Vagina (tissue), 2 donors: ENCODE data around the gene XPA. TPM values are rescaled to one million over a fixed set of nuclear protein-coding genes. Genes with fewer than 3 reads are reported as not detected.

Experiments used
- DNase-seq, 2 donors: peaks; one replicate each; pipeline ENCODE4 v3.0.0-alpha.2; 2017; ENCODE audit errors: extremely low spot score in 2 of 2
- H3K27ac ChIP-seq: fragments of 200-600 bp; sonication (generic); one replicate; pipeline ENCODE4 v1.5.1; 2019
- H3K27me3 ChIP-seq: fragments of 200-600 bp; sonication (generic); one replicate; pipeline ENCODE4 v1.5.1; 2019
- H3K36me3 ChIP-seq, 2 donors: fragments of 200-600 bp; sonication (generic); one replicate each; pipeline ENCODE4 v1.5.1; 2017 to 2019
- H3K4me1 ChIP-seq: fragments of 200-600 bp; sonication (generic); one replicate; pipeline ENCODE4 v1.5.1; 2019
- H3K4me3 ChIP-seq, 2 donors: fragments of 200-600 bp; sonication (generic); 1 replicate in 1 of 2; 2 replicates in 1 of 2; pipeline ENCODE4 v1.5.1; 2016 to 2019
- H3K9me3 ChIP-seq: fragments of 200-600 bp; sonication (generic); one replicate; pipeline ENCODE4 v1.5.1; 2019
- POLR2A ChIP-seq, 2 donors: fragments of 450-650 bp; IDR thresholded peaks; one replicate each; pipeline ENCODE4 v1.6.1; 2017; ENCODE audit warnings: antibody characterized with exemption in 2 of 2, mild to moderate bottlenecking in 2 of 2, moderate library complexity in 2 of 2
- POLR2AphosphoS5 ChIP-seq, 2 donors: sonication (generic); formaldehyde crosslinking; IDR thresholded peaks; one replicate each; pipeline ENCODE4 v1.9.0; 2017; ENCODE audit warnings: antibody characterized with exemption in 2 of 2, mild to moderate bottlenecking in 2 of 2, low read depth in 1 of 2; ENCODE audit not compliant: insufficient read depth in 1 of 2
- intact Hi-C: fragments of 100-400 bp; cut with DNase I; formaldehyde crosslinking; loops from one replicate; pipeline ENCODE4 v1.15.1; 2023
- total RNA-seq: library from RNA; depleted of rRNA; stranded (reverse); fragments of >200 nt; gene quantifications from one replicate; pipeline ENCODE4 v1.2.3, GENCODE V29; 2016
- TF ChIP-seq, protein P1 (sequence below), 3 experiments: fragments of 450-650 bp in 2 of 3; fragments of 200-600 bp in 1 of 3; sonication (generic) in 1 of 3; IDR thresholded peaks; one replicate each; pipeline ENCODE4 v1.5.1; 2017 to 2019; ENCODE audit warnings: antibody characterized with exemption in 3 of 3, mild to moderate bottlenecking in 2 of 3, moderate library complexity in 2 of 3

The XPA gene
- total RNA-seq, 1 donor from 2014 or later: 16.7 TPM

DNA sequence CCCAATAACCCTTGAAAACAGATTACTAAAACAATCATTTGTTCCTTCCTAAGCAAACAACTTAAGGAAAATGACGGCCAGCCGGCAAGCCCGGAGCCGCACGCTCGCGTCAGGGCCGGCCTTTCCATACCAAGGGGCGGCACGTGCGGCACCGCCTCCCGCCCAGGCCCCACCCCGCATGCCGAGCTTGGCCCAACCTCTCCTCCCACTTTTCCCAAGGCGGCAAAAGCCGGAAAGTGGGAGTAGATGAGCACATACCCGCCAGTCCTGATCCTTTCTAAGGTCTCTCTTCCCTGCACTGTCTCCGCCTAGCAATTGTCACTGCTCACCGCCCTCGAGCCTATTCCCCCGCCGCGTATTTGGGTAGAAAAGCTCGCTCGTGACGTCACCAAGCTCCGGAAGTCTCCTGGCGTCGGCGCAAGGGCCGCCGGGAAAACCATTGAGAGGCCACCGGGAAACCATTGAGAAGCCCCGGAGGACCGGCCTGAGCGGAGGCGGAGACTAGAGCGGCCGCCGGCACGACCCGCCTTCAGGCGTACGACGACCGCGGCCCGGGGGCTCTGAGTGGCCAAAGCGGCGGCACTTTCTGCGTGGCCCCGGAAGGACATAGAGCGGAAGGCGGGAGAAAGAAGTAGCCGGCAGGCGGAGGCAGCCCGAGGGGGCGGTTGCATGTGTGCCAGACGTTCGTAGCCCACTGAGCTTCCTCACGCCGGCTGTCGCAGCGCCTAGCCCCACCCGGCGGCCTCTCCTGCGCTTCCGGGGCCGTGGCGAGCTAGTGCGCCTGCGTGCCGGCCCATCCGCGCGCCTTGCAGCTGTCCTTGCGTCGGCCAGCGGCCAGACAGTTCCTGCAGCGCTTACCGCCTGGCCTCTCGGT is 63.9 kb downstream of the XPA start, which contains the start of the genes NCBP1 and TSTD2:
TSS of gene NCBP1 (plus strand) at position 837 of the 874 bp plus-strand sequence. CDS start 61 bp downstream, outside the sequence.
TSS of gene TSTD2 (minus strand) at position 384 of the 874 bp plus-strand sequence. CDS start 5,806 bp downstream, outside the sequence.
- Histone ChIP-seq H3K4me3 (peak within 1 kb of the TSS; percentile 92 to 93), H3K27me3 (no peaks in the 10 kb centered on the region), H3K36me3 (no peaks in the 10 kb centered on the region), H3K9me3 (no peaks in the 10 kb centered on the region), H3K27ac (peak within 1 kb of the TSS; percentile 98), H3K4me1 (peaks cover 62% of the 10 kb centered on the region)
- DNase-seq: peak in 1 of 2 donors; percentile 98
- intact Hi-C loops: no loop called here
- peak in 1 of 2 donors; percentile 71 for TF ChIP-seq POLR2A (IDR thresholded peaks at IDR 0.05)
- peak; percentile 93 for TF ChIP-seq POLR2AphosphoS5 (IDR thresholded peaks at IDR 0.05; ENCODE audit: insufficient read depth in 1 of 2, low read depth in 1 of 2)
- TF ChIP-seq, protein P1, sequence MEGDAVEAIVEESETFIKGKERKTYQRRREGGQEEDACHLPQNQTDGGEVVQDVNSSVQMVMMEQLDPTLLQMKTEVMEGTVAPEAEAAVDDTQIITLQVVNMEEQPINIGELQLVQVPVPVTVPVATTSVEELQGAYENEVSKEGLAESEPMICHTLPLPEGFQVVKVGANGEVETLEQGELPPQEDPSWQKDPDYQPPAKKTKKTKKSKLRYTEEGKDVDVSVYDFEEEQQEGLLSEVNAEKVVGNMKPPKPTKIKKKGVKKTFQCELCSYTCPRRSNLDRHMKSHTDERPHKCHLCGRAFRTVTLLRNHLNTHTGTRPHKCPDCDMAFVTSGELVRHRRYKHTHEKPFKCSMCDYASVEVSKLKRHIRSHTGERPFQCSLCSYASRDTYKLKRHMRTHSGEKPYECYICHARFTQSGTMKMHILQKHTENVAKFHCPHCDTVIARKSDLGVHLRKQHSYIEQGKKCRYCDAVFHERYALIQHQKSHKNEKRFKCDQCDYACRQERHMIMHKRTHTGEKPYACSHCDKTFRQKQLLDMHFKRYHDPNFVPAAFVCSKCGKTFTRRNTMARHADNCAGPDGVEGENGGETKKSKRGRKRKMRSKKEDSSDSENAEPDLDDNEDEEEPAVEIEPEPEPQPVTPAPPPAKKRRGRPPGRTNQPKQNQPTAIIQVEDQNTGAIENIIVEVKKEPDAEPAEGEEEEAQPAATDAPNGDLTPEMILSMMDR (IDR thresholded peaks at IDR 0.05): no peak

DNA sequence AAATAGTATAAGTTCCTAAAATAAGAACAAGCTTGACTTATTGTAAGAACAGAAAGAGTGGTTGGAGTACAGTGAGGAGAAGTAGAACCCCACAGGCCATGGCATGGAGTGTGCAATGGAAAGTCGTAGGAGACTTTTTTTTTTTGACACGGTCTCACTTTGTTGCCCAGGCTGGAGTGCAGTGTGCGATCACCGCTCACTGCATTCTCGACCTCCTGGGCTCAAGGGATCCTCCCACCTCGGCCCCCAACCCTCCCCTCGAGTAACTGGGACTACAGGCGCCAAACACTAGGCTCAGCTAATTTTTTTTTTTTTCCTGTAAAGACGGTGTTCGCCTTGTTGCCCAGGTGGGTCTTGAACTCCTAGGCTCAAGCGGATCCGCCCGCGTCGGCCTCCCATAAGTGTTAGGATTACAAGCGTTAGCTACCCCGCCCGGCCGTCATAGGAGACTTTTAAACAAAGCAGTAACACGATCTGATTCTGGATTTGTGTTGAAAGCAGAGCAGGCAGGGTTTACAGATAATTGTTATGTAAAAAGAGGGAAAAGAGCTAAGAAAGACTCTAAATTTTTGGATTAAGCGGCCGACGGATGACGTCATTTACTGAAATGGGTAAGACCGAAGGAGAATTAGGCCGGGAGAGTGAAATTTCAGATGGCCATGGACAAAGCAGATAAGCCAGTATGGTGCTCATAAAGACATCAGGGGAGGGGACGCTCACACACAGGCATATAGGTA is 64.7 kb downstream of the XPA start:
- H3K9me3 ChIP-seq: no peaks in the 10 kb centered on the region
- intact Hi-C loops: no loop called here
- no peaks in the 10 kb centered on the region for H3K36me3 ChIP-seq
- H3K27me3 ChIP-seq: no peaks in the 10 kb centered on the region
- peaks cover 63% of the 10 kb centered on the region for H3K4me1 ChIP-seq
- TF ChIP-seq, protein P1 (IDR thresholded peaks at IDR 0.05): no peak
- no peak for TF ChIP-seq POLR2AphosphoS5 (IDR thresholded peaks at IDR 0.05; ENCODE audit: insufficient read depth in 1 of 2, low read depth in 1 of 2)
- H3K27ac ChIP-seq: peak overlapping the region; percentile 98
- peak overlapping the region; percentile 92 to 93 for H3K4me3 ChIP-seq
- peak in 1 of 2 donors; percentile 89 for DNase-seq

- intact Hi-C loops: no loop called here
- peaks cover 0 to 1% of the 10 kb centered on the region in 2 donors for H3K36me3 ChIP-seq
- H3K4me1 ChIP-seq: peaks cover 48% of the 10 kb centered on the region
- DNase-seq: no peak
- no peaks in the 10 kb centered on the region for H3K9me3 ChIP-seq
- no peak overlapping the region for H3K27ac ChIP-seq
- no peaks in the 10 kb centered on the region for H3K27me3 ChIP-seq
- TF ChIP-seq, protein P1 (IDR thresholded peaks at IDR 0.05): no peak
- no peak for TF ChIP-seq POLR2AphosphoS5 (IDR thresholded peaks at IDR 0.05; ENCODE audit: insufficient read depth in 1 of 2, low read depth in 1 of 2)
- TF ChIP-seq POLR2A (IDR thresholded peaks at IDR 0.05): no peak
- no peak overlapping the region for H3K4me3 ChIP-seq
Observed at GRCh38 chr9:97630591-97630990, 66.5 kb downstream of the XPA start.

GRCh38 chr9:97629156-97629555 is 68.0 kb downstream of the XPA start:
- Histone ChIP-seq H3K36me3 (peaks cover 0 to 16% of the 10 kb centered on the region in 2 donors), H3K27me3 (no peaks in the 10 kb centered on the region), H3K4me1 (peaks cover 33% of the 10 kb centered on the region), H3K9me3 (no peaks in the 10 kb centered on the region), H3K27ac (no peak overlapping the region), H3K4me3 (no peak overlapping the region)
- intact Hi-C loops: no loop called here
- no peak for DNase-seq
- TF ChIP-seq, protein P1 (IDR thresholded peaks at IDR 0.05): no peak
- TF ChIP-seq POLR2A (IDR thresholded peaks at IDR 0.05): no peak
- TF ChIP-seq POLR2AphosphoS5 (IDR thresholded peaks at IDR 0.05; ENCODE audit: insufficient read depth in 1 of 2, low read depth in 1 of 2): no peak
